ENCODE data around the gene MRPL55. TPM values are rescaled to one million over a fixed set of nuclear protein-coding genes. Genes with fewer than 3 reads are reported as not detected.

Gene MRPL55
- polyA plus RNA-seq, 1 donor (not counting 4 experiments of a cell fraction or from before 2014, with no cell fraction given), result 28.4 TPM

DNA sequence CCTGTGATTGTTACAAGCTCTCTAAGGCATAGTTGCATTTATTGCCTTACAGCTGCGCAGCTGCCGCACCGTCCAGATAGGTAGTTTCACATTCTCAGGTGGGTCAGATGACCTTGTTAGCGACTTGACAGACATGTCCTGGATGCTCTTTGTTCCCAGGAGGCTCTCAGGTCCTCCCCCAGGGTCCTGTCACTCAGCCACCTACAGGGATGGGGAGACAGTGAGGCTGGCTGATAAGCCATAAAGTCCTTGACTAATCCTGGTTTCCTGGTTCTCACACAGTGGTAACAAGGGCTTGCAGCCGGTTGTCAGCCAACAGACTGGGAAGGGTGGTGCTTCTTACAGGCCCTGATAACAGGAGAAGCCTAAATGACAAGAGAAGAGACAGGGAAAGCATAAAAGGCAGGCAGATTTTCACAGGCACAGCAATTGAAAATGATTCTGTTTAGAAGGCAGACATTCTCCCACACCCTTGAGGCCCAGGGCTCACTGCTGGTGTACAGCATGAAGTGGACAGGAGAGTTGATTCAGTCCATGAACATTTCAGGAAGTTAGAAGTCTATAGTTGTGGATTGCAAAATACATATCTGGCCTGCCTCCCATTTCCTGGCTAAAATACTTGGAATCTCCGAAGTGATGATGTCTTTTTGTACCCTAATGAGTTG is 23.7 kb downstream of the MRPL55 start:
- H3K4me1 ChIP-seq (ENCODE audit: control insufficient read depth, extremely low read depth, insufficient read depth, low read length), result peaks cover 64% of the 10 kb centered on the region
- H3K4me3 ChIP-seq (ENCODE audit: control insufficient read depth in 2 of 3, extremely low read depth in 1 of 3, insufficient read depth in 2 of 3, low read depth in 1 of 3, low read length in 3 of 3), result peak overlapping the region in 2 of 3 experiments; percentile 60 to 84

DNA sequence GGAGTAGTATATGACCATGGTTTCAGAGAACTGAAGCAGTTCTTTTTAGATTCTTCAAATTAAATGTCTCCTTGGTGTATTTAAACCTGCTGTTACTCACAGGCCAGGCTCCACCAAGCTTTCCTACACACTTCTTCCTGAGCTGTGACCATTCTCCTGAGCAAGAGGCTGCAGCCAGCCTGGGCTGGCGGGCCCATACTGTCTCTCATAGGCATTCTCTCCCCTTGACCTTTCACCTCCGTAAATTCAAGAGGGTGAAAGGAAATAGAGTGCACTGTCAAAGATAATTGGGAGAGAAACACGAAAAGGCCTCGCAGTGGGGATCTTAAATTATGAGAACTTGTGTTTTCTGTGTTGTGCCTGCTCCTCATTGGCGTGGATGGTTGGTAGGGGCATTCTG is 24.3 kb downstream of the MRPL55 start:
- peaks cover 88% of the 10 kb centered on the region for H3K79me2 ChIP-seq (ENCODE audit: control insufficient read depth, insufficient read depth, low read length)
- H2AFZ ChIP-seq (ENCODE audit: control insufficient read depth, low read length), result no peak overlapping the region
- H3K27ac ChIP-seq (ENCODE audit: control insufficient read depth, insufficient read depth, low read length), result peak overlapping the region; percentile 88
- TF ChIP-seq, protein P1, sequence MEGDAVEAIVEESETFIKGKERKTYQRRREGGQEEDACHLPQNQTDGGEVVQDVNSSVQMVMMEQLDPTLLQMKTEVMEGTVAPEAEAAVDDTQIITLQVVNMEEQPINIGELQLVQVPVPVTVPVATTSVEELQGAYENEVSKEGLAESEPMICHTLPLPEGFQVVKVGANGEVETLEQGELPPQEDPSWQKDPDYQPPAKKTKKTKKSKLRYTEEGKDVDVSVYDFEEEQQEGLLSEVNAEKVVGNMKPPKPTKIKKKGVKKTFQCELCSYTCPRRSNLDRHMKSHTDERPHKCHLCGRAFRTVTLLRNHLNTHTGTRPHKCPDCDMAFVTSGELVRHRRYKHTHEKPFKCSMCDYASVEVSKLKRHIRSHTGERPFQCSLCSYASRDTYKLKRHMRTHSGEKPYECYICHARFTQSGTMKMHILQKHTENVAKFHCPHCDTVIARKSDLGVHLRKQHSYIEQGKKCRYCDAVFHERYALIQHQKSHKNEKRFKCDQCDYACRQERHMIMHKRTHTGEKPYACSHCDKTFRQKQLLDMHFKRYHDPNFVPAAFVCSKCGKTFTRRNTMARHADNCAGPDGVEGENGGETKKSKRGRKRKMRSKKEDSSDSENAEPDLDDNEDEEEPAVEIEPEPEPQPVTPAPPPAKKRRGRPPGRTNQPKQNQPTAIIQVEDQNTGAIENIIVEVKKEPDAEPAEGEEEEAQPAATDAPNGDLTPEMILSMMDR (optimal IDR thresholded peaks at IDR 0.05 in 1 of 3, IDR thresholded peaks at IDR 0.05 in 1 of 3, conservative IDR thresholded peaks at IDR 0.05 in 1 of 3; ENCODE audit: extremely low read depth in 1 of 3, insufficient read depth in 2 of 3, low read length in 3 of 3), result no peak
- no peak for TF ChIP-seq EZH2 (IDR thresholded peaks at IDR 0.05; ENCODE audit: low read length)
- peak overlapping the region; percentile 95 for H3K9ac ChIP-seq (ENCODE audit: control insufficient read depth, extremely low read depth, insufficient read depth, low read length)
- no peak for DNase-seq (ENCODE audit: low read depth, low spot score)
- peak overlapping the region; percentile 60 to 97 (median 84) for H3K4me3 ChIP-seq (ENCODE audit: control insufficient read depth in 2 of 3, extremely low read depth in 1 of 3, insufficient read depth in 2 of 3, low read depth in 1 of 3, low read length in 3 of 3)
- no peak for FAIRE-seq
- H3K9me1 ChIP-seq (ENCODE audit: control insufficient read depth, extremely low read depth, insufficient read depth, low read length), result peaks cover 11% of the 10 kb centered on the region
- H3K27me3 ChIP-seq (ENCODE audit: control insufficient read depth, extremely low read depth, insufficient read depth, low read length), result no peaks in the 10 kb centered on the region
- dilution Hi-C loops (cut with MboI; ENCODE audit: extremely low pct_ligation_motif_present, low sequenced_read_pairs), result no loop called here
- peaks cover 5 to 27% of the 10 kb centered on the region in 2 experiments for H3K36me3 ChIP-seq (ENCODE audit: control insufficient read depth in 2 of 2, extremely low read depth in 1 of 2, insufficient read depth in 2 of 2, low read length in 2 of 2)
- H3K4me2 ChIP-seq (ENCODE audit: control insufficient read depth, extremely low read depth, insufficient read depth, low read depth, low read length), result peak overlapping the region; percentile 85
- peaks cover 57% of the 10 kb centered on the region for H4K20me1 ChIP-seq (ENCODE audit: control insufficient read depth, extremely low read depth, insufficient read depth, low read length)
- no peaks in the 10 kb centered on the region for H3K9me3 ChIP-seq (ENCODE audit: control insufficient read depth, low read depth, low read length)
- peaks cover 58% of the 10 kb centered on the region for H3K4me1 ChIP-seq (ENCODE audit: control insufficient read depth, extremely low read depth, insufficient read depth, low read length)

More for the DNA sequence above, 23.7 kb downstream of the MRPL55 start:
- FAIRE-seq, result no peak
- Histone ChIP-seq H3K79me2 (ENCODE audit: control insufficient read depth, insufficient read depth, low read length) (peaks cover 92% of the 10 kb centered on the region), H3K27ac (ENCODE audit: control insufficient read depth, insufficient read depth, low read length) (peak overlapping the region; percentile 88), H3K9me3 (ENCODE audit: control insufficient read depth, low read depth, low read length) (no peaks in the 10 kb centered on the region), H2AFZ (ENCODE audit: control insufficient read depth, low read length) (no peak overlapping the region), H3K4me2 (ENCODE audit: control insufficient read depth, extremely low read depth, insufficient read depth, low read depth, low read length) (peak overlapping the region; percentile 85), H3K9me1 (ENCODE audit: control insufficient read depth, extremely low read depth, insufficient read depth, low read length) (peaks cover 11% of the 10 kb centered on the region), H3K27me3 (ENCODE audit: control insufficient read depth, extremely low read depth, insufficient read depth, low read length) (no peaks in the 10 kb centered on the region), H3K9ac (ENCODE audit: control insufficient read depth, extremely low read depth, insufficient read depth, low read length) (peak overlapping the region; percentile 95), H4K20me1 (ENCODE audit: control insufficient read depth, extremely low read depth, insufficient read depth, low read length) (peaks cover 63% of the 10 kb centered on the region), H3K36me3 (ENCODE audit: control insufficient read depth in 2 of 2, extremely low read depth in 1 of 2, insufficient read depth in 2 of 2, low read length in 2 of 2) (peaks cover 7 to 33% of the 10 kb centered on the region in 2 experiments)
- TF ChIP-seq, protein P1 (optimal IDR thresholded peaks at IDR 0.05 in 1 of 3, IDR thresholded peaks at IDR 0.05 in 1 of 3, conservative IDR thresholded peaks at IDR 0.05 in 1 of 3; ENCODE audit: extremely low read depth in 1 of 3, insufficient read depth in 2 of 3, low read length in 3 of 3), result no peak
- no peak for TF ChIP-seq EZH2 (IDR thresholded peaks at IDR 0.05; ENCODE audit: low read length)
- dilution Hi-C loops (cut with MboI; ENCODE audit: extremely low pct_ligation_motif_present, low sequenced_read_pairs), result no loop called here
- no peak for DNase-seq (ENCODE audit: low read depth, low spot score)

Data from keratinocyte (primary cell).